Fibroblast of mammary gland (primary cell): ENCODE data around the gene NRXN3.

Source experiments
- DNase-seq: peaks from one replicate; pipeline ENCODE4 v3.0.0-alpha.2; 2010; ENCODE audit warnings: low read depth
- H3K4me3 ChIP-seq: 2 replicates; pipeline ENCODE4 v1.5.1; 2011; ENCODE audit warnings: low read depth, mild to moderate bottlenecking, low read length, moderate library complexity; ENCODE audit not compliant: control insufficient read depth
- CTCF ChIP-seq: conservative IDR thresholded peaks from 2 replicates; pipeline ENCODE4 v1.5.1; 2011; ENCODE audit warnings: low read depth, low read length, inconsistent platforms; ENCODE audit not compliant: control insufficient read depth, insufficient read depth

Gene NRXN3

GRCh38 chr14:79852950-79853744 is 1683.0 kb downstream of the NRXN3 start:
- no peak for TF ChIP-seq CTCF
- no peak for DNase-seq
- no peak overlapping the region for H3K4me3 ChIP-seq

GRCh38 chr14:79855789-79856188 is 1685.6 kb downstream of the NRXN3 start:
- TF ChIP-seq CTCF = no peak
- no peak for DNase-seq
- no peak overlapping the region for H3K4me3 ChIP-seq

- peak; percentile 19 for DNase-seq
- H3K4me3 ChIP-seq = no peak overlapping the region
- no peak for TF ChIP-seq CTCF
Measured at GRCh38 chr14:79856381-79856780, 1686.2 kb downstream of the NRXN3 start.

GRCh38 chr14:79861111-79861510 is 1690.9 kb downstream of the NRXN3 start:
- H3K4me3 ChIP-seq = no peak overlapping the region
- TF ChIP-seq CTCF = peak; percentile 16
- DNase-seq = no peak

- TF ChIP-seq CTCF = no peak
- no peak for DNase-seq
- H3K4me3 ChIP-seq = no peak overlapping the region
Measured at GRCh38 chr14:79862045-79862444, 1691.9 kb downstream of the NRXN3 start.

- DNase-seq = no peak
- no peak for TF ChIP-seq CTCF
- H3K4me3 ChIP-seq = no peak overlapping the region
Measured at GRCh38 chr14:79871136-79871535, 1701.0 kb downstream of the NRXN3 start.

- TF ChIP-seq CTCF = no peak
- H3K4me3 ChIP-seq = no peak overlapping the region
- no peak for DNase-seq
Measured at GRCh38 chr14:79878229-79878628, 1708.1 kb downstream of the NRXN3 start.
